Spinal cord (tissue), 10 donors: ENCODE measurements around the gene RAPGEF3. TPM values are rescaled to one million over a fixed set of nuclear protein-coding genes. Genes with fewer than 3 reads are reported as not detected.

Source experiments
- DNase-seq, 6 donors: peaks; one replicate each; pipeline versions ENCODE4 v3.0.0 to v3.0.0-alpha.2; 2013 to 2015; ENCODE audit warnings: low spot score in 6 of 6, low read depth in 4 of 6
- H3K27ac ChIP-seq: one replicate; pipeline ENCODE4 v1.5.1; 2013; ENCODE audit warnings: low read depth, low read length, control low read depth
- H3K27me3 ChIP-seq: one replicate; pipeline ENCODE4 v1.6.1; 2013; ENCODE audit warnings: low read length; ENCODE audit not compliant: control insufficient read depth, insufficient read depth
- H3K36me3 ChIP-seq: one replicate; pipeline ENCODE4 v1.6.1; 2013; ENCODE audit warnings: low read length; ENCODE audit not compliant: control insufficient read depth, insufficient read depth
- H3K4me1 ChIP-seq: one replicate; pipeline ENCODE4 v1.6.1; 2013; ENCODE audit warnings: low read length; ENCODE audit not compliant: control insufficient read depth, insufficient read depth
- H3K4me3 ChIP-seq: one replicate; pipeline ENCODE4 v1.5.1; 2013; ENCODE audit warnings: low read depth, low read length, control low read depth
- H3K9me3 ChIP-seq: one replicate; pipeline ENCODE4 v1.6.1; 2013; ENCODE audit warnings: low read length; ENCODE audit not compliant: control insufficient read depth, insufficient read depth
- WGBS: methylation state at CpG from one replicate; pipeline ENCODE4 v1.1.5; 2013; ENCODE audit warnings: missing lambda C conversion rate; ENCODE audit not compliant: insufficient coverage; 5-methylcytosine and 5-hydroxymethylcytosine counted together
- polyA plus RNA-seq, 2 donors: library from polyadenylated mRNA; unstranded; fragments of 120-200 nt; gene quantifications; one replicate each; pipeline ENCODE4 v1.2.1, GENCODE V29; 2013; ENCODE audit not compliant: insufficient read length in 2 of 2
- total RNA-seq, 2 donors: library from RNA; depleted of rRNA in 1 of 2; stranded (reverse); fragments of 120-200 nt in 1 of 2; fragments of >200 nt in 1 of 2; gene quantifications; one replicate each; pipeline versions ENCODE4 v1.2.3 to v1.2.4, GENCODE V29; 2013 to 2014
- donor health status: healthy.

RAPGEF3 gene
- total and polyA plus RNA-seq, 4 donors, result 15.0 to 39.1 (median 21.2) TPM

- no peak for DNase-seq
- WGBS, result 80% methylated on average over 2 of the region's 3 CpGs
- Histone ChIP-seq H3K4me1 (peaks cover 16% of the 10 kb centered on the region), H3K27ac (no peak overlapping the region), H3K36me3 (no peaks in the 10 kb centered on the region), H3K4me3 (no peak overlapping the region), H3K27me3 (no peaks in the 10 kb centered on the region), H3K9me3 (no peaks in the 10 kb centered on the region)
Measured at GRCh38 chr12:47762850-47763465, 4.3 kb upstream of the RAPGEF3 start.

- no peaks in the 10 kb centered on the region for H3K27me3 ChIP-seq
- peaks cover 1% of the 10 kb centered on the region for H3K36me3 ChIP-seq
- H3K9me3 ChIP-seq, result no peaks in the 10 kb centered on the region
- H3K27ac ChIP-seq, result peak overlapping the region; percentile 45
- peak overlapping the region; percentile 61 for H3K4me3 ChIP-seq
- peaks cover 40% of the 10 kb centered on the region for H3K4me1 ChIP-seq
- 3% methylated on average over 7 of the region's 10 CpGs for WGBS
- DNase-seq, result no peak
Measured at GRCh38 chr12:47758584-47758833, 171 bp downstream of the RAPGEF3 start.

GRCh38 chr12:47757840-47758583, 668 bp downstream of the RAPGEF3 start:
- WGBS, result 48% methylated on average over 20 of the region's 20 CpGs
- no peaks in the 10 kb centered on the region for H3K27me3 ChIP-seq
- H3K4me1 ChIP-seq, result peaks cover 44% of the 10 kb centered on the region
- no peaks in the 10 kb centered on the region for H3K9me3 ChIP-seq
- H3K4me3 ChIP-seq, result peak overlapping the region; percentile 61
- peak overlapping the region; percentile 45 for H3K27ac ChIP-seq
- H3K36me3 ChIP-seq, result peaks cover 5% of the 10 kb centered on the region
- DNase-seq, result peak in 1 of 6 donors; percentile 39

- peaks cover 44% of the 10 kb centered on the region for H3K4me1 ChIP-seq
- DNase-seq, result no peak
- H3K9me3 ChIP-seq, result no peaks in the 10 kb centered on the region
- H3K27me3 ChIP-seq, result no peaks in the 10 kb centered on the region
- H3K4me3 ChIP-seq, result peak overlapping the region; percentile 61
- H3K27ac ChIP-seq, result peak overlapping the region; percentile 13
- WGBS, result 63% methylated on average over 7 of the region's 7 CpGs
- H3K36me3 ChIP-seq, result peaks cover 5% of the 10 kb centered on the region
Measured at GRCh38 chr12:47757364-47757839, 1.3 kb downstream of the RAPGEF3 start.

- peaks cover 18% of the 10 kb centered on the region for H3K36me3 ChIP-seq
- WGBS, result 83% methylated on average over 12 of the region's 12 CpGs
- no peaks in the 10 kb centered on the region for H3K9me3 ChIP-seq
- H3K27ac ChIP-seq, result no peak overlapping the region
- peaks cover 44% of the 10 kb centered on the region for H3K4me1 ChIP-seq
- DNase-seq, result no peak
- H3K27me3 ChIP-seq, result no peaks in the 10 kb centered on the region
- no peak overlapping the region for H3K4me3 ChIP-seq
Measured at GRCh38 chr12:47755655-47756562, 2.8 kb downstream of the RAPGEF3 start.

GRCh38 chr12:47754881-47755280, 3.8 kb downstream of the RAPGEF3 start:
- DNase-seq, result no peak
- Histone ChIP-seq H3K27ac (no peak overlapping the region), H3K36me3 (peaks cover 29% of the 10 kb centered on the region), H3K9me3 (no peaks in the 10 kb centered on the region), H3K4me3 (no peak overlapping the region), H3K4me1 (peaks cover 44% of the 10 kb centered on the region), H3K27me3 (no peaks in the 10 kb centered on the region)
- 94% methylated on average over 2 of the region's 3 CpGs for WGBS

- H3K27ac ChIP-seq, result no peak overlapping the region
- peaks cover 39% of the 10 kb centered on the region for H3K4me1 ChIP-seq
- WGBS, result 100% methylated on average over 1 of the region's 4 CpGs
- H3K4me3 ChIP-seq, result no peak overlapping the region
- DNase-seq, result no peak
- H3K36me3 ChIP-seq, result peaks cover 36% of the 10 kb centered on the region
- H3K27me3 ChIP-seq, result no peaks in the 10 kb centered on the region
- no peaks in the 10 kb centered on the region for H3K9me3 ChIP-seq
Measured at GRCh38 chr12:47754126-47754525, 4.6 kb downstream of the RAPGEF3 start.

GRCh38 chr12:47753021-47754001, 5.4 kb downstream of the RAPGEF3 start:
- no peak for DNase-seq
- Histone ChIP-seq H3K27me3 (no peaks in the 10 kb centered on the region), H3K4me3 (no peak overlapping the region), H3K4me1 (peaks cover 32% of the 10 kb centered on the region), H3K9me3 (no peaks in the 10 kb centered on the region), H3K27ac (no peak overlapping the region), H3K36me3 (peaks cover 43% of the 10 kb centered on the region)
- WGBS, result 70% methylated on average over 7 of the region's 11 CpGs

GRCh38 chr12:47752552-47752951, 6.1 kb downstream of the RAPGEF3 start:
- WGBS, result 65% methylated on average over 6 of the region's 7 CpGs
- DNase-seq, result no peak
- Histone ChIP-seq H3K27me3 (no peaks in the 10 kb centered on the region), H3K36me3 (peaks cover 48% of the 10 kb centered on the region), H3K27ac (no peak overlapping the region), H3K9me3 (no peaks in the 10 kb centered on the region), H3K4me1 (peaks cover 24% of the 10 kb centered on the region), H3K4me3 (no peak overlapping the region)
